ENCODE measurements around the gene RPL35. TPM values are rescaled to one million over a fixed set of nuclear protein-coding genes. Genes with fewer than 3 reads are reported as not detected.

Gene RPL35
- polyA plus RNA-seq, 1 donor (not counting 4 experiments of a cell fraction or from before 2014, with no cell fraction given), result 3,325 TPM

DNA sequence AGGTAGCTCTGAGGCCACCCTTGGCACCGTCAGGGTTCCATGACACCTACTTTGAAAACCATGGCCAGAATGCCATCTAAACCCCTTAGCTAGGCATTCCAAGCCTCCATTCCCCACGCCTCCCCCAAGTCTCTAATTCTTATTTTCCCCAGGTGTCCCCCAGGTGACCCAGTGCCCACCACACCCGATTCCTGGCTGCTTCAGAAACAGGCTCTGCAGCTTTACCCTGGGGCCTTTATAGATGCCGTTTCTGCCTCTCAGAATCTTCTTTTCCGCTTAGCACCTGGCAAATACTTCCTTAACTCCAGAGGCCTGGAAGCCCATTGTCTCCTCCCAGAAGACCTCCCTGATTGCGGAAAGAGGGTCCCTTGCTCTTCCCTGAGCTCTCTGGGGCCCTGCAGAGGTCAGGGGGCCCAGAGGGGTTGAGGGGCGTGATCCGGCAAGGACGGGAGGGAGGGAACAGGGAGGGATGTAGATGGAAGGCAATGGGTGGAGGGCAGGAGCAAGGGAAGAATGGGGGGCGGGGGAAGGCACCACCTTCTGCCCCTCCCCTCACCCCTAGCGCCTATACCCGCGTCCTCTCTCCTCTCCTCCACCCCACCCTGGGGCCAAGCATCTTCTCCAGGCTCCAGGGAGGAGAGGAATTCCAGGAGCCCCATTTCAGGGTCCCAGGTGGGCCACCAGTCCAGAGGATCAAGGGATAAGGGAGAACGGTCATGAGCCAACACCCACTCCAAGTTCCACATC is 20.5 kb downstream of the RPL35 start:
- Histone ChIP-seq H3K4me3 (ENCODE audit: control insufficient read depth in 2 of 3, extremely low read depth in 1 of 3, insufficient read depth in 2 of 3, low read depth in 1 of 3, low read length in 3 of 3) (no peak overlapping the region), H3K9ac (ENCODE audit: control insufficient read depth, extremely low read depth, insufficient read depth, low read length) (no peak overlapping the region), H3K4me1 (ENCODE audit: control insufficient read depth, extremely low read depth, insufficient read depth, low read length) (no peaks in the 10 kb centered on the region), H3K27ac (ENCODE audit: control insufficient read depth, insufficient read depth, low read length) (no peak overlapping the region), H3K36me3 (ENCODE audit: control insufficient read depth in 2 of 2, extremely low read depth in 1 of 2, insufficient read depth in 2 of 2, low read length in 2 of 2) (no peaks in the 10 kb centered on the region), H3K79me2 (ENCODE audit: control insufficient read depth, insufficient read depth, low read length) (no peaks in the 10 kb centered on the region), H3K9me1 (ENCODE audit: control insufficient read depth, extremely low read depth, insufficient read depth, low read length) (no peaks in the 10 kb centered on the region), H3K27me3 (ENCODE audit: control insufficient read depth, extremely low read depth, insufficient read depth, low read length) (no peaks in the 10 kb centered on the region), H2AFZ (ENCODE audit: control insufficient read depth, low read length) (no peak overlapping the region), H3K9me3 (ENCODE audit: control insufficient read depth, low read depth, low read length) (no peaks in the 10 kb centered on the region), H3K4me2 (ENCODE audit: control insufficient read depth, extremely low read depth, insufficient read depth, low read depth, low read length) (no peak overlapping the region), H4K20me1 (ENCODE audit: control insufficient read depth, extremely low read depth, insufficient read depth, low read length) (no peaks in the 10 kb centered on the region)
- DNase-seq (ENCODE audit: low read depth, low spot score), result no peak
- no peak for FAIRE-seq
- TF ChIP-seq, protein P1, sequence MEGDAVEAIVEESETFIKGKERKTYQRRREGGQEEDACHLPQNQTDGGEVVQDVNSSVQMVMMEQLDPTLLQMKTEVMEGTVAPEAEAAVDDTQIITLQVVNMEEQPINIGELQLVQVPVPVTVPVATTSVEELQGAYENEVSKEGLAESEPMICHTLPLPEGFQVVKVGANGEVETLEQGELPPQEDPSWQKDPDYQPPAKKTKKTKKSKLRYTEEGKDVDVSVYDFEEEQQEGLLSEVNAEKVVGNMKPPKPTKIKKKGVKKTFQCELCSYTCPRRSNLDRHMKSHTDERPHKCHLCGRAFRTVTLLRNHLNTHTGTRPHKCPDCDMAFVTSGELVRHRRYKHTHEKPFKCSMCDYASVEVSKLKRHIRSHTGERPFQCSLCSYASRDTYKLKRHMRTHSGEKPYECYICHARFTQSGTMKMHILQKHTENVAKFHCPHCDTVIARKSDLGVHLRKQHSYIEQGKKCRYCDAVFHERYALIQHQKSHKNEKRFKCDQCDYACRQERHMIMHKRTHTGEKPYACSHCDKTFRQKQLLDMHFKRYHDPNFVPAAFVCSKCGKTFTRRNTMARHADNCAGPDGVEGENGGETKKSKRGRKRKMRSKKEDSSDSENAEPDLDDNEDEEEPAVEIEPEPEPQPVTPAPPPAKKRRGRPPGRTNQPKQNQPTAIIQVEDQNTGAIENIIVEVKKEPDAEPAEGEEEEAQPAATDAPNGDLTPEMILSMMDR (optimal IDR thresholded peaks at IDR 0.05 in 1 of 3, IDR thresholded peaks at IDR 0.05 in 1 of 3, conservative IDR thresholded peaks at IDR 0.05 in 1 of 3; ENCODE audit: extremely low read depth in 1 of 3, insufficient read depth in 2 of 3, low read length in 3 of 3), result no peak
- TF ChIP-seq EZH2 (IDR thresholded peaks at IDR 0.05; ENCODE audit: low read length), result no peak
- dilution Hi-C loops (cut with MboI; ENCODE audit: extremely low pct_ligation_motif_present, low sequenced_read_pairs), result no loop called here

DNA sequence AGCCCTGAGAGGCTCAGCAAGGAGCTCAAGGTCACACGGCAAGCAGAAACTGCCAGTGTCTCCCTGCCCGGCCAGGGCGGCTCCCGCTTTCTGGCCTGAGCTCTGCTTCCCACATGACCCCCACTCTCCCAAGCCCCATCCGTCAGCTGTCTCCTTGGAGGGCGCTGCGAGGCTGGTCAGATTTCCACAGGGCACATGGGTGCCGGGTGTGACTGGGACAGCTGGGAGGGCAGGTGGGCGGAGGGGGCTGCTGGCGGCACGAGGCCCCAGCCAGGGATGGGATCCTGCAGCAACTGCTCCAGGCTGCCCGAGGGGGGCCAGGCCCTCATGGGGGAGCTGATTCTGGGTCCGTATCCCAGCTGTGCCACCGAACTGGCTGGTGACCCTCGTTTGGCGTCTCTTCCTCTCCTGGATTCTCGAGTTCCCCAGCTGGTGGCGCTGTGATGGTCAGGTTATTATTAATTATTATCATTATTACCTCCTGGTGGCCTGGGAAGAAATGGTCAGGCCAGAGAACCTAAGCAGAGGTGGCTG is 21.4 kb downstream of the RPL35 start:
- no peaks in the 10 kb centered on the region for H4K20me1 ChIP-seq (ENCODE audit: control insufficient read depth, extremely low read depth, insufficient read depth, low read length)
- H3K27ac ChIP-seq (ENCODE audit: control insufficient read depth, insufficient read depth, low read length), result no peak overlapping the region
- H3K79me2 ChIP-seq (ENCODE audit: control insufficient read depth, insufficient read depth, low read length), result no peaks in the 10 kb centered on the region
- TF ChIP-seq, protein P1 (optimal IDR thresholded peaks at IDR 0.05 in 1 of 3, IDR thresholded peaks at IDR 0.05 in 1 of 3, conservative IDR thresholded peaks at IDR 0.05 in 1 of 3; ENCODE audit: extremely low read depth in 1 of 3, insufficient read depth in 2 of 3, low read length in 3 of 3), result peak; percentile 42 to 60 (median 51)
- TF ChIP-seq EZH2 (IDR thresholded peaks at IDR 0.05; ENCODE audit: low read length), result no peak
- H3K9me1 ChIP-seq (ENCODE audit: control insufficient read depth, extremely low read depth, insufficient read depth, low read length), result no peaks in the 10 kb centered on the region
- no peaks in the 10 kb centered on the region for H3K36me3 ChIP-seq (ENCODE audit: control insufficient read depth in 2 of 2, extremely low read depth in 1 of 2, insufficient read depth in 2 of 2, low read length in 2 of 2)
- H3K4me1 ChIP-seq (ENCODE audit: control insufficient read depth, extremely low read depth, insufficient read depth, low read length), result peaks cover 2% of the 10 kb centered on the region
- no peaks in the 10 kb centered on the region for H3K9me3 ChIP-seq (ENCODE audit: control insufficient read depth, low read depth, low read length)
- no peak overlapping the region for H3K4me3 ChIP-seq (ENCODE audit: control insufficient read depth in 2 of 3, extremely low read depth in 1 of 3, insufficient read depth in 2 of 3, low read depth in 1 of 3, low read length in 3 of 3)
- FAIRE-seq (no peak), DNase-seq (ENCODE audit: low read depth, low spot score) (no peak)
- no peak overlapping the region for H3K4me2 ChIP-seq (ENCODE audit: control insufficient read depth, extremely low read depth, insufficient read depth, low read depth, low read length)
- no peak overlapping the region for H3K9ac ChIP-seq (ENCODE audit: control insufficient read depth, extremely low read depth, insufficient read depth, low read length)
- no peaks in the 10 kb centered on the region for H3K27me3 ChIP-seq (ENCODE audit: control insufficient read depth, extremely low read depth, insufficient read depth, low read length)
- no peak overlapping the region for H2AFZ ChIP-seq (ENCODE audit: control insufficient read depth, low read length)
- dilution Hi-C loops (cut with MboI; ENCODE audit: extremely low pct_ligation_motif_present, low sequenced_read_pairs), result no loop called here
